ENCODE measurements around the gene C9orf85.

C9orf85 gene

DNA sequence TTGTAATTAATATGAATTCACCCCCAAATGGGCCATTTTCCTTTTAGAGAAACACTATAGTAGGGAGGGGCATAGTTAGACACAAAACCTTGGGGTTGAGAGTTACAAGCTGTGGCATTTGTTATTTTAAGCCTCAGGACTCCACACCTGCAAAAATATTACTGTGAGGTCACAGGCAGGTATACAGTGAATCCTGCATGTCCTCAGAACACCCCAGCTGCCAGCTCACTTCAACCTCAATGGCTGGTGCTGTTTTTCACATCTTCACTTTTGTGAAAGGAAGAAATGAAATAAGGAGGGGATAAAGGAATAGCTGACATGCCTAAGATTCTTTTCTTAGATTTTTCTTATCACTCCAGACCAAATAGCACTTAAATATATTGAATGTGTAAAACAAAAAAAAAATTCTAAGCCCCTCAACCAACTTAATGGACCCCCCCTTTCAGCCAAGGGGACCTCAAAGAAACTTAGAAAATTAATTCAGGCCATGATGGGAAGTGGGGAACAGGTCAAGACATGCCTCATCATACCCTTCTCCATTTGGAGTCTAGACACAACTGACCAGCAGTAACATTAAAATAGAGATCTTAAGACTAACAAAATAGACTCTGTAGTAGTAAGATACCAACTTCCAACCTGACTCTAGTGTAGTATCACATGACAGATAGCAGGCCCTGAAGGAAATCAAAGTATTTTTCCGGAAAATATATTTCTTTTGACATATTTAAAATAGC is 9.2 kb downstream of the C9orf85 start:
- no peak overlapping the region for H3K4me2 ChIP-seq
- peaks cover 6% of the 10 kb centered on the region; the same call in 1 of the 2 replicates for H3K4me1 ChIP-seq
- peaks cover 13% of the 10 kb centered on the region; the same call in 1 of the 2 replicates for H4K20me1 ChIP-seq
- no peaks in the 10 kb centered on the region for H3K27me3 ChIP-seq
- no peak overlapping the region for H3K27ac ChIP-seq
- no peak for TF ChIP-seq Cebpa-rat (IDR thresholded peaks at IDR 0.05)
- H3K9me3 ChIP-seq, result no peaks in the 10 kb centered on the region
- H3K9ac ChIP-seq, result no peak overlapping the region
- peaks cover 56% of the 10 kb centered on the region for H3K36me3 ChIP-seq
- H3K4me3 ChIP-seq, result no peak overlapping the region

- Histone ChIP-seq H3K27me3 (no peaks in the 10 kb centered on the region), H3K27ac (no peak overlapping the region), H3K4me3 (no peak overlapping the region), H3K4me1 (peaks cover 6% of the 10 kb centered on the region; the same call in 1 of the 2 replicates), H3K9ac (no peak overlapping the region), H3K36me3 (peaks cover 56% of the 10 kb centered on the region), H3K4me2 (no peak overlapping the region), H4K20me1 (peaks cover 13% of the 10 kb centered on the region; the same call in 1 of the 2 replicates), H3K9me3 (no peaks in the 10 kb centered on the region)
- no peak for TF ChIP-seq Cebpa-rat (IDR thresholded peaks at IDR 0.05)
These were observed 9.9 kb downstream of the C9orf85 start for GRCh38 chr9:71921190-71921814.

DNA sequence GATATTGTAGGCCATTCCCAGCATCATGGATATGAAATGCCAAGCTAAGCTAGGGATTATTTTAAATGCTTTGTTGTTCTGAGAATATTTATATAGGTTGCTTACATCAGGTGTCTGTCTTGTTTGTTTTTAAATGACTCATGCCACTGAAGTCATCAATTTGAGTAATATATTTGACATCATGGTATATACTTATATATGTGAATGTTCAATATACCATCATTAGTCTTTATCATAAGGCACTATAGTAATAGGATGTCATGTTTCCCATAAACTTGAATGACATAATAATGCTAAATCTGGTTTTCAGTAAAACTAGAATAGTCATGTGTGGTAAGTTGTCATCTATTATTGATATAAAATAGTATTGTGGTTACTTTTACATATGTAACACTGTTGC is 13.1 kb downstream of the C9orf85 start:
- Histone ChIP-seq H3K9ac (no peak overlapping the region), H3K4me3 (no peak overlapping the region), H3K4me2 (no peak overlapping the region), H3K4me1 (peaks cover 12% of the 10 kb centered on the region), H3K36me3 (peaks cover 31% of the 10 kb centered on the region), H3K9me3 (no peaks in the 10 kb centered on the region), H3K27ac (no peak overlapping the region), H3K27me3 (no peaks in the 10 kb centered on the region), H4K20me1 (no peaks in the 10 kb centered on the region)
- TF ChIP-seq Cebpa-rat (IDR thresholded peaks at IDR 0.05), result no peak

DNA sequence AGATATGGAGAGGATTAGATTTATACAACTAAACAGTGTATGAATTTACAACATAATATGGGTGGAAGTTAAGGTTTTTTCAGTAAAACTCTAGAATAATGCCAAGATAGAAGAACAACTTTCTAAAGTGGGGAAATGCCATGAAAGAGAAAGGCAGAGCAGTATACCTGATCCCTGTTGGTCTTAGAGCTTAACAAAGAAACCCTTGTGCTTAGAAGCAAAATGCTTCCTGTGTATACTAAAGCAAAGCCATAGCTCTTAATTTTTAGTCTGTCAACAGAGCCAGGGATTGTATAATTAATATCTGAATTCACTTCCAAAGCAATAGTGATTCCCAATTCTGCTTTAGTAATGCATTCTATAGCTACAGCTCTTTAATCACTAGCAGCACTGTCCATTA is 14.4 kb downstream of the C9orf85 start:
- Histone ChIP-seq H3K9ac (no peak overlapping the region), H4K20me1 (no peaks in the 10 kb centered on the region), H3K9me3 (no peaks in the 10 kb centered on the region), H3K36me3 (peaks cover 23% of the 10 kb centered on the region), H3K27ac (no peak overlapping the region), H3K4me2 (no peak overlapping the region), H3K27me3 (no peaks in the 10 kb centered on the region), H3K4me1 (peaks cover 16% of the 10 kb centered on the region), H3K4me3 (no peak overlapping the region)
- no peak for TF ChIP-seq Cebpa-rat (IDR thresholded peaks at IDR 0.05)

- Histone ChIP-seq H3K27me3 (no peaks in the 10 kb centered on the region), H4K20me1 (no peaks in the 10 kb centered on the region), H3K9me3 (no peaks in the 10 kb centered on the region; the same call in 1 of the 2 replicates), H3K27ac (no peak overlapping the region), H3K9ac (no peak overlapping the region), H3K4me3 (no peak overlapping the region), H3K4me2 (no peak overlapping the region), H3K4me1 (peaks cover 16% of the 10 kb centered on the region), H3K36me3 (peaks cover 21% of the 10 kb centered on the region; the same call in 1 of the 2 replicates)
- TF ChIP-seq Cebpa-rat (IDR thresholded peaks at IDR 0.05), result no peak
These were observed 16.9 kb downstream of the C9orf85 start for GRCh38 chr9:71928376-71928775.

GRCh38 chr9:71928806-71929205 is 17.4 kb downstream of the C9orf85 start:
- no peak overlapping the region for H3K4me3 ChIP-seq
- no peak overlapping the region for H3K4me2 ChIP-seq
- H3K27ac ChIP-seq, result no peak overlapping the region
- peaks cover 23% of the 10 kb centered on the region; the same call in 1 of the 2 replicates for H3K36me3 ChIP-seq
- TF ChIP-seq Cebpa-rat (IDR thresholded peaks at IDR 0.05), result no peak
- H3K9ac ChIP-seq, result no peak overlapping the region
- H3K9me3 ChIP-seq, result no peaks in the 10 kb centered on the region; the same call in 1 of the 2 replicates
- no peaks in the 10 kb centered on the region for H3K27me3 ChIP-seq
- peaks cover 16% of the 10 kb centered on the region for H3K4me1 ChIP-seq
- no peaks in the 10 kb centered on the region; the same call in 1 of the 2 replicates for H4K20me1 ChIP-seq

DNA sequence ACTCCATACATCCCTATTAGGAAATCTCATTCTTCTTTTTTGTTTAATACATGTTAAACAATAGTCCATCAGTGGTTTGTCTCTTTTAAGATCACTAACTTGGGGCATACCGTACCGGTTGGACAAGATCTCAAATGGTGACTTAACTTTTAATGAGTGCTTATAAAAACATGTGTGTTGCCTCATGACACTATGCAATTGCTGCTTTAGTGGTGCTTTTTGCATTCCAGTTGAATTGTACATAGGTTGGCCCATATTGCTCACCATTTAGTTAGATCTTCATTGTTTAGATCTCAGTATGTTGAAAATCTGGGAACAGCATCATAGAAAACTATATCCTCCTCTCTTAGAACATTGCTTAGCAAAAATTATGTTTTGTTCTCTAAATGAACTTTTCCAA is 17.8 kb downstream of the C9orf85 start:
- no peak overlapping the region for H3K9ac ChIP-seq
- peaks cover 23% of the 10 kb centered on the region; the same call in 1 of the 2 replicates for H3K36me3 ChIP-seq
- no peaks in the 10 kb centered on the region for H3K27me3 ChIP-seq
- peaks cover 16% of the 10 kb centered on the region for H3K4me1 ChIP-seq
- no peak overlapping the region for H3K27ac ChIP-seq
- no peak overlapping the region for H3K4me2 ChIP-seq
- H3K9me3 ChIP-seq, result no peaks in the 10 kb centered on the region; the same call in 1 of the 2 replicates
- no peak overlapping the region for H3K4me3 ChIP-seq
- H4K20me1 ChIP-seq, result peaks cover 4% of the 10 kb centered on the region; the same call in 1 of the 2 replicates
- no peak for TF ChIP-seq Cebpa-rat (IDR thresholded peaks at IDR 0.05)

DNA sequence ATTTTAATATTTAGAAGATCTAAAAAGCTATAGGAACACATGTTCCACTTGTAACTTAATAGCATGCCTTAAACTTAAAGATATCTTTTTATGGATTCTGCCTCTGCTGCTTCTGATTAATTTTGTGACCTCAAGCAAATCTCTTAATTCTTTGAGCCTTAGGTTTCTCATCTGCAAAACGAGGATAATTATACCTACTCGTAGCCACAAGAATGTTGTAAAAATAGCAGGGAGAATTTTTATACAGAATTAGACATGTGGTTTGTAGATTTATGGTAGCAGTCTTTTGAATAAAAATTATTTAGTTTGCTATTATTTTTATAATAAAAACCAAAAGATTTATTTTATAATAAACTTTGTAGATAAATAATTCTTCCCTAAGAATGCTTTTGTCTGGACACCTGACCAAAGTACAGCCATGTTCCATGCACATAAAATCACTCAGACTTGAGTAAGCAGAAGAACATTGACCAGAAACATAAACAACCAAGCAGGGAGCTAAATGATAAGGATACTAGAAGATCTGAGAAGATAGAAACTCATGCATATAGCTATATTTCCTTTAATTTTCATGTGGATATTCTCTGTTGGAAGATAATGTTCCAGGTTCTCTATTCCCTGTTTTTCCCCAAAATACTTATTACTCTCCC is 18.5 kb downstream of the C9orf85 start:
- no peak overlapping the region for H3K27ac ChIP-seq
- H3K4me1 ChIP-seq, result peaks cover 12% of the 10 kb centered on the region
- no peak overlapping the region for H3K4me2 ChIP-seq
- no peak overlapping the region for H3K4me3 ChIP-seq
- no peaks in the 10 kb centered on the region; the same call in 1 of the 2 replicates for H3K9me3 ChIP-seq
- no peak overlapping the region for H3K9ac ChIP-seq
- no peak for TF ChIP-seq Cebpa-rat (IDR thresholded peaks at IDR 0.05)
- peaks cover 10% of the 10 kb centered on the region; the same call in 1 of the 2 replicates for H4K20me1 ChIP-seq
- H3K36me3 ChIP-seq, result peaks cover 23% of the 10 kb centered on the region; the same call in 1 of the 2 replicates
- H3K27me3 ChIP-seq, result no peaks in the 10 kb centered on the region

DNA sequence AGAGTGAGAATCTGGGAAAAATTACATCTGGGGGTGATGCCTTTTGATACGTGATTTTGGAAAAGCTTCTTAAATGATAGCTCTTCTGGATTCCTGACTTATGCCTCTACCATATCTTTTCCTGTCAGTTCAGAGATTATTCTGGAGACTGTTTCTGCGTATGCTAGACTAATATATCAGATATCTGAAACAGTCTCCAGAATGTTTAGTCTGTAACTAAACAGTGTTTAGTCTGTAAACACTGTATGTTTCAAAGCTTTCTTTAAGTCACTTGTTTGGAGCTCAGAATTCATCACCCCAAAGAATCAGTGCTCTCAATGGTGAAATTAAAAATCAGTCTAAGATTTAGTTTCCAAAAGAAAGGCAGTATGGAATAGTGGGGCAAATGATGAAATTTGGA is 19.7 kb downstream of the C9orf85 start:
- Histone ChIP-seq H3K9ac (no peak overlapping the region), H3K4me1 (peaks cover 10% of the 10 kb centered on the region), H3K27ac (no peak overlapping the region), H3K36me3 (peaks cover 17% of the 10 kb centered on the region; the same call in 1 of the 2 replicates), H3K4me3 (no peak overlapping the region), H3K4me2 (no peak overlapping the region), H4K20me1 (peaks cover 19% of the 10 kb centered on the region; the same call in 1 of the 2 replicates), H3K27me3 (no peaks in the 10 kb centered on the region), H3K9me3 (no peaks in the 10 kb centered on the region; the same call in 1 of the 2 replicates)
- no peak for TF ChIP-seq Cebpa-rat (IDR thresholded peaks at IDR 0.05)

All from BLaER1 (cell line).